Measurements from ENCODE around the gene CSN2.

GRCh38 chr4:69930768-69931167 lies 34.8 kb downstream of the CSN2 start, which contains the start of gene CSN1S1:
- TF ChIP-seq CTCF (IDR thresholded peaks at IDR 0.05), result no peak
- TF ChIP-seq EP300 (IDR thresholded peaks at IDR 0.05; ENCODE audit: low read depth), result no peak

Data from transverse colon (tissue), 3 donors.